H9 (cell line): Measurements from ENCODE around the gene RAB5IF. TPM values are rescaled to one million over a fixed set of nuclear protein-coding genes. Genes with fewer than 3 reads are reported as not detected.

Experiments used
- DNase-seq: peaks from one replicate; pipeline ENCODE4 v3.0.0-alpha.2; 2017
- H2AFZ ChIP-seq: one replicate; pipeline ENCODE4 v1.6.1; 2013; ENCODE audit warnings: mild to moderate bottlenecking, low read length, control low read depth, moderate library complexity
- H2AK5ac ChIP-seq: 2 replicates; pipeline ENCODE4 v1.6.1; 2013; ENCODE audit warnings: low read length, control low read depth, mixed read lengths; ENCODE audit not compliant: insufficient read length
- H2BK120ac ChIP-seq: one replicate; pipeline ENCODE4 v1.6.1; 2013; ENCODE audit warnings: low read depth, mild to moderate bottlenecking, low read length, control low read depth, inconsistent platforms; ENCODE audit not compliant: poor library complexity, severe bottlenecking
- H2BK12ac ChIP-seq: 2 replicates; pipeline ENCODE4 v1.6.1; 2013; ENCODE audit warnings: low read length, control low read depth, mixed read lengths, low read depth; ENCODE audit not compliant: insufficient read length
- H2BK15ac ChIP-seq: 2 replicates; pipeline ENCODE4 v1.6.1; 2013; ENCODE audit warnings: low read depth, low read length, control low read depth
- H2BK20ac ChIP-seq: one replicate; pipeline ENCODE4 v1.6.1; 2013; ENCODE audit warnings: low read depth, mild to moderate bottlenecking, low read length, control low read depth, inconsistent platforms; ENCODE audit not compliant: poor library complexity, severe bottlenecking
- H2BK5ac ChIP-seq: 2 replicates; pipeline ENCODE4 v1.6.1; 2013; ENCODE audit warnings: low read length, control low read depth, mixed read lengths; ENCODE audit not compliant: insufficient read length
- H3K14ac ChIP-seq: 2 replicates; pipeline ENCODE4 v1.6.1; 2013; ENCODE audit warnings: low read length, control low read depth; ENCODE audit not compliant: insufficient read depth
- H3K18ac ChIP-seq: 2 replicates; pipeline ENCODE4 v1.6.1; 2013; ENCODE audit warnings: low read depth, mild to moderate bottlenecking, mixed read lengths, low read length, control low read depth; ENCODE audit not compliant: insufficient read length
- H3K23ac ChIP-seq: 2 replicates; pipeline ENCODE4 v1.6.1; 2013; ENCODE audit warnings: low read length, control low read depth, mixed read lengths, low read depth; ENCODE audit not compliant: insufficient read length
- H3K23me2 ChIP-seq: 2 replicates; pipeline ENCODE4 v1.6.1; 2013; ENCODE audit warnings: low read depth, mild to moderate bottlenecking, mixed read lengths, low read length, control low read depth; ENCODE audit not compliant: insufficient read length, poor library complexity, severe bottlenecking
- H3K27ac ChIP-seq: 2 replicates; pipeline ENCODE4 v1.5.1; 2013; ENCODE audit warnings: low read length, control low read depth, mixed read lengths, low read depth; ENCODE audit not compliant: insufficient read length
- H3K27me3 ChIP-seq: 2 replicates; pipeline ENCODE4 v1.6.1; 2013; ENCODE audit warnings: low read length, control low read depth, inconsistent platforms; ENCODE audit not compliant: insufficient read depth
- H3K4ac ChIP-seq: 2 replicates; pipeline ENCODE4 v1.6.1; 2013; ENCODE audit warnings: low read depth, mild to moderate bottlenecking, control low read depth, inconsistent platforms, low read length, moderate library complexity
- H3K4me1 ChIP-seq: 2 replicates; pipeline ENCODE4 v1.6.1; 2013; ENCODE audit warnings: low read length, control low read depth, inconsistent platforms; ENCODE audit not compliant: insufficient read depth
- H3K4me2 ChIP-seq: 2 replicates; pipeline ENCODE4 v1.6.1; 2013; ENCODE audit warnings: low read length, control low read depth, mixed read lengths; ENCODE audit not compliant: insufficient read length, insufficient read depth
- H3K56ac ChIP-seq: 2 replicates; pipeline ENCODE4 v1.6.1; 2013; ENCODE audit warnings: low read depth, mild to moderate bottlenecking, mixed read lengths, low read length, control low read depth; ENCODE audit not compliant: insufficient read length
- H3K79me1 ChIP-seq: 2 replicates; pipeline ENCODE4 v1.6.1; 2013; ENCODE audit warnings: low read depth, mild to moderate bottlenecking, moderate library complexity, low read length, control low read depth, inconsistent platforms; ENCODE audit not compliant: insufficient read depth, poor library complexity, severe bottlenecking
- H3K79me2 ChIP-seq: 2 replicates; pipeline ENCODE4 v1.6.1; 2013; ENCODE audit warnings: low read length, control low read depth, inconsistent platforms; ENCODE audit not compliant: insufficient read depth
- H3K9ac ChIP-seq: 2 replicates; pipeline ENCODE4 v1.6.1; 2013; ENCODE audit warnings: low read length, control low read depth, mixed read lengths; ENCODE audit not compliant: insufficient read length; ENCODE audit errors: extremely low read depth
- H3K9me3 ChIP-seq: one replicate; pipeline ENCODE4 v1.6.1; 2013; ENCODE audit warnings: low read depth, low read length, inconsistent platforms; ENCODE audit not compliant: control insufficient read depth
- H3T11ph ChIP-seq: one replicate; pipeline ENCODE4 v1.6.1; 2013; ENCODE audit warnings: mild to moderate bottlenecking, low read length, control low read depth, inconsistent platforms
- H4K20me1 ChIP-seq: one replicate; pipeline ENCODE4 v1.6.1; 2013; ENCODE audit not compliant: control insufficient read depth, insufficient read length, insufficient read depth
- H4K5ac ChIP-seq: 2 replicates; pipeline ENCODE4 v1.6.1; 2013; ENCODE audit warnings: low read depth, mild to moderate bottlenecking, mixed read lengths, low read length, control low read depth; ENCODE audit not compliant: insufficient read length
- H4K8ac ChIP-seq: replicated peaks from 2 replicates; pipeline ENCODE4 v1.6.1; 2013; ENCODE audit warnings: low read length, control low read depth, mixed read lengths, low read depth; ENCODE audit not compliant: insufficient read length
- H4K91ac ChIP-seq: 2 replicates; pipeline ENCODE4 v1.6.1; 2013; ENCODE audit warnings: low read depth, mild to moderate bottlenecking, moderate library complexity, mixed read lengths, low read length, control low read depth; ENCODE audit not compliant: insufficient read length
- H3K27ac Mint-ChIP-seq, 3 experiments: 2 replicates in 2 of 3; 3 replicates in 1 of 3; pipeline ENCODE4 v1.8.0; 2020 to 2021; ENCODE audit warnings: mixed read lengths in 3 of 3, mild to moderate bottlenecking in 1 of 3, moderate library complexity in 1 of 3
- H3K27me3 Mint-ChIP-seq: 2 replicates; pipeline ENCODE4 v1.8.0; 2021; ENCODE audit warnings: low read depth, mild to moderate bottlenecking, moderate library complexity, mixed read lengths
- H3K36me3 Mint-ChIP-seq, 3 experiments: 2 replicates in 2 of 3; 3 replicates in 1 of 3; pipeline ENCODE4 v1.8.0; 2020 to 2021; ENCODE audit warnings: low read depth in 3 of 3, mixed read lengths in 3 of 3; ENCODE audit not compliant: insufficient read depth in 1 of 3
- H3K4me1 Mint-ChIP-seq, 2 experiments: 2 replicates each; pipeline ENCODE4 v1.8.0; 2020; ENCODE audit warnings: mixed read lengths in 2 of 2
- H3K4me3 Mint-ChIP-seq, 2 experiments: 2 replicates in 1 of 2; 3 replicates in 1 of 2; pipeline ENCODE4 v1.8.0; 2020 to 2021; ENCODE audit warnings: mild to moderate bottlenecking in 2 of 2, mixed read lengths in 2 of 2, moderate library complexity in 1 of 2
- H3K9me3 Mint-ChIP-seq, 2 experiments: 2 replicates in 1 of 2; 3 replicates in 1 of 2; pipeline ENCODE4 v1.8.0; 2020; ENCODE audit warnings: mild to moderate bottlenecking in 2 of 2, mixed read lengths in 2 of 2, moderate library complexity in 1 of 2
- WGBS: extraction: QIAGEN DNeasy Blood & Tissue Kit; methylation state at CpG from one replicate; pipeline ENCODE4 v1.1.7; 2013; ENCODE audit warnings: missing lambda C conversion rate, low lambda C conversion rate, mixed read lengths; ENCODE audit not compliant: insufficient read length; ENCODE audit errors: extremely low coverage; 5-methylcytosine and 5-hydroxymethylcytosine counted together
- total RNA-seq: library from RNA; stranded (reverse); gene quantifications from 2 replicates; pipeline ENCODE4 v1.2.1, GENCODE V29; 2021
- TF ChIP-seq, protein P1 (sequence below): fragments of 200-600 bp; sonication (generic); conservative IDR thresholded peaks from 3 replicates; pipeline ENCODE4 v1.8.0; 2021; ENCODE audit warnings: antibody characterized with exemption, mild to moderate bottlenecking

RAB5IF gene
- total RNA-seq, 1 experiment from 2014 or later: 96.5 TPM

DNA sequence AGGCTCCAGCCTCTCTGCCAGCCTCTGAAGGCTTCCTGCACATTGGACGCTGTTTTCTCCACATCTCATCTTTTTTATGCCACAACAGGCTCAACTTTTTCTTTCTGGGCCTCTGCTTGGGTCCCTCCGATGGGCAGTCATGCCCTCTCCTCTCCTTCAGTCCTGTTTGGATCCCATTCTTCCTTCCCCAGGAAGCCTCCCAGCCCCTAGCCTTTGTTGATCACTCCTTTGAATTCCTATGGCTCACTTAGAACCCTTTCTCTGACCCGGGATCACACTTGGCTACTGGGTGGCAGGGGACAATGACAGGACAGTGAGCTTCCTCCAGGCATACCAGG is 35.9 kb downstream of the RAB5IF start:
- Mint-ChIP-seq H3K27ac (peak overlapping the region in 2 of 3 experiments; percentile 8 to 9; a peak in 1 of 7 replicates), H3K36me3 (no peaks in the 10 kb centered on the region)

More for the DNA sequence above, 35.9 kb downstream of the RAB5IF start:
- H3K4me2 ChIP-seq: no peak overlapping the region
- no peak overlapping the region for H3K9ac ChIP-seq
- H2BK5ac ChIP-seq: no peak overlapping the region
- H2AFZ ChIP-seq: no peak overlapping the region
- H4K5ac ChIP-seq: no peak overlapping the region
- no peak overlapping the region for H2BK120ac ChIP-seq
- no peaks in the 10 kb centered on the region for H3K79me1 ChIP-seq
- H3K23ac ChIP-seq: no peak overlapping the region
- no peaks in the 10 kb centered on the region for H3K9me3 Mint-ChIP-seq
- no peak overlapping the region for H2BK12ac ChIP-seq
- no peak overlapping the region for H2BK20ac ChIP-seq
- no peaks in the 10 kb centered on the region for H3K79me2 ChIP-seq
- no CpG with 5 or more reads among the region's 3 CpGs for WGBS
- H3K27ac ChIP-seq: no peak overlapping the region
- H3K18ac ChIP-seq: no peak overlapping the region
- no peak overlapping the region for H4K91ac ChIP-seq
- H3K4me3 Mint-ChIP-seq: no peak overlapping the region
- peaks cover 8% of the 10 kb centered on the region; the same call in 1 of the 2 replicates for H3K4me1 ChIP-seq
- H4K20me1 ChIP-seq: no peaks in the 10 kb centered on the region
- peaks cover 21 to 24% of the 10 kb centered on the region in 2 experiments for H3K4me1 Mint-ChIP-seq
- H3K27me3 ChIP-seq: no peaks in the 10 kb centered on the region
- H2AK5ac ChIP-seq: no peak overlapping the region
- TF ChIP-seq, protein P1, sequence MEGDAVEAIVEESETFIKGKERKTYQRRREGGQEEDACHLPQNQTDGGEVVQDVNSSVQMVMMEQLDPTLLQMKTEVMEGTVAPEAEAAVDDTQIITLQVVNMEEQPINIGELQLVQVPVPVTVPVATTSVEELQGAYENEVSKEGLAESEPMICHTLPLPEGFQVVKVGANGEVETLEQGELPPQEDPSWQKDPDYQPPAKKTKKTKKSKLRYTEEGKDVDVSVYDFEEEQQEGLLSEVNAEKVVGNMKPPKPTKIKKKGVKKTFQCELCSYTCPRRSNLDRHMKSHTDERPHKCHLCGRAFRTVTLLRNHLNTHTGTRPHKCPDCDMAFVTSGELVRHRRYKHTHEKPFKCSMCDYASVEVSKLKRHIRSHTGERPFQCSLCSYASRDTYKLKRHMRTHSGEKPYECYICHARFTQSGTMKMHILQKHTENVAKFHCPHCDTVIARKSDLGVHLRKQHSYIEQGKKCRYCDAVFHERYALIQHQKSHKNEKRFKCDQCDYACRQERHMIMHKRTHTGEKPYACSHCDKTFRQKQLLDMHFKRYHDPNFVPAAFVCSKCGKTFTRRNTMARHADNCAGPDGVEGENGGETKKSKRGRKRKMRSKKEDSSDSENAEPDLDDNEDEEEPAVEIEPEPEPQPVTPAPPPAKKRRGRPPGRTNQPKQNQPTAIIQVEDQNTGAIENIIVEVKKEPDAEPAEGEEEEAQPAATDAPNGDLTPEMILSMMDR: no peak
- H3K4ac ChIP-seq: no peak overlapping the region
- no peaks in the 10 kb centered on the region for H3K23me2 ChIP-seq
- H2BK15ac ChIP-seq: no peak overlapping the region
- H3T11ph ChIP-seq: no peak overlapping the region
- H3K14ac ChIP-seq: no peak overlapping the region
- no peaks in the 10 kb centered on the region; the same call in 1 of the 2 replicates for H3K27me3 Mint-ChIP-seq
- H3K9me3 ChIP-seq: no peaks in the 10 kb centered on the region
- H3K56ac ChIP-seq: no peak overlapping the region
- DNase-seq: no peak
- no peak overlapping the region for H4K8ac ChIP-seq
